Hepatocyte (in vitro differentiated cells): ENCODE data around the gene UBE2D2.

Experiments used
- EZH2 ChIP-seq: fragments of 200-600 bp; sonication (generic); IDR thresholded peaks from 2 replicates; pipeline ENCODE4 v1.6.1; 2016; ENCODE audit warnings: antibody characterized with exemption, mild to moderate bottlenecking, borderline replicate concordance
- EZH2phosphoT487 ChIP-seq: fragments of 200-600 bp; sonication (generic); IDR thresholded peaks from one replicate; pipeline ENCODE4 v1.6.1; 2018; ENCODE audit warnings: antibody characterized with exemption, mild to moderate bottlenecking, low read depth, moderate library complexity; ENCODE audit not compliant: unreplicated experiment, severe bottlenecking
- TF ChIP-seq, protein P1 (sequence below): fragments of 200-600 bp; sonication (generic); IDR thresholded peaks from 2 replicates; pipeline ENCODE4 v1.5.1; 2016; ENCODE audit warnings: antibody characterized with exemption, mild to moderate bottlenecking; ENCODE audit not compliant: poor library complexity

DNA sequence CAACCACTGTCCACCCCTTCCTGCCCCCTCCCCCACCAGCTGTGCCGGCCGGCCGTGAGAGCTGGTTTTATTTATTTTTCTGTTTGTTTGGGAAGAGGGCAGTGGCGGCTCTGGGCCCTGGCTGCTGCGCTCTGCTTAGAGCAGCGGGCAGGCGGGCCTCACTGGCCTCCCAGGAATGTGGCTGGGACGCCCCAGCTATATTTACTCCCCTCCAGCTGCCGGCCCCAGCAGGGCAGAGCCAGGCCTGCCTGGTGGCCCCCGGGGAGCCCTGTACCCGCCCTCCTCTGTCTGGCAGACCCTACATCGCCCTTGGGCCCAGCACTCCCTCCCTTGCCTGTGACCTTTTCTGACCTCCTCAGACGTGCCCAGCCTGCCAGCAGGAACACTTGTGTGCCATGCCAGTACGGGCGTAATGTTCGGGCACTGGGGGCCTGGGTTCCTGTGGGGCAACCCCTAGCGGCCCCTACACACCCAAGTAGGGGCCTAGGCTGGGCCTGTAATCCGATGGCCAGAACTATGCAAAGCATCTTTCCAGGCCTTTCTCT is 94.7 kb downstream of the UBE2D2 start:
- no peak for TF ChIP-seq EZH2
- TF ChIP-seq, protein P1, sequence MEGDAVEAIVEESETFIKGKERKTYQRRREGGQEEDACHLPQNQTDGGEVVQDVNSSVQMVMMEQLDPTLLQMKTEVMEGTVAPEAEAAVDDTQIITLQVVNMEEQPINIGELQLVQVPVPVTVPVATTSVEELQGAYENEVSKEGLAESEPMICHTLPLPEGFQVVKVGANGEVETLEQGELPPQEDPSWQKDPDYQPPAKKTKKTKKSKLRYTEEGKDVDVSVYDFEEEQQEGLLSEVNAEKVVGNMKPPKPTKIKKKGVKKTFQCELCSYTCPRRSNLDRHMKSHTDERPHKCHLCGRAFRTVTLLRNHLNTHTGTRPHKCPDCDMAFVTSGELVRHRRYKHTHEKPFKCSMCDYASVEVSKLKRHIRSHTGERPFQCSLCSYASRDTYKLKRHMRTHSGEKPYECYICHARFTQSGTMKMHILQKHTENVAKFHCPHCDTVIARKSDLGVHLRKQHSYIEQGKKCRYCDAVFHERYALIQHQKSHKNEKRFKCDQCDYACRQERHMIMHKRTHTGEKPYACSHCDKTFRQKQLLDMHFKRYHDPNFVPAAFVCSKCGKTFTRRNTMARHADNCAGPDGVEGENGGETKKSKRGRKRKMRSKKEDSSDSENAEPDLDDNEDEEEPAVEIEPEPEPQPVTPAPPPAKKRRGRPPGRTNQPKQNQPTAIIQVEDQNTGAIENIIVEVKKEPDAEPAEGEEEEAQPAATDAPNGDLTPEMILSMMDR, result no peak
- no peak for TF ChIP-seq EZH2phosphoT487
